Measurements from ENCODE around the gene SLC39A8. TPM values are rescaled to one million over a fixed set of nuclear protein-coding genes. Genes with fewer than 3 reads are reported as not detected.
A peak's percentile ranks its signal among the peaks of the same experiment; 100 is the strongest.

Gene SLC39A8
- total RNA-seq, 2 donors from 2014 or later = 56.4 to 86.3 TPM

GRCh38 chr4:102352781-102353180 lies 7.5 kb upstream of the SLC39A8 start:
- no peaks in the 10 kb centered on the region for H3K27me3 Mint-ChIP-seq

GRCh38 chr4:102350634-102351033 lies 5.4 kb upstream of the SLC39A8 start:
- no peak overlapping the region for H3K27ac Mint-ChIP-seq
- no peak for ATAC-seq (replicated peaks)
- H3K27me3 Mint-ChIP-seq = no peaks in the 10 kb centered on the region
- no peaks in the 10 kb centered on the region for H3K9me3 Mint-ChIP-seq
- H3K4me3 Mint-ChIP-seq = no peak overlapping the region
- no peaks in the 10 kb centered on the region for H3K36me3 Mint-ChIP-seq (ENCODE audit: low read depth)
- H3K4me1 Mint-ChIP-seq = peaks cover 7% of the 10 kb centered on the region

More at GRCh38 chr4:102352781-102353180, 7.5 kb upstream of the SLC39A8 start:
- no peak for ATAC-seq (replicated peaks)
- no peaks in the 10 kb centered on the region for H3K9me3 Mint-ChIP-seq
- H3K27ac Mint-ChIP-seq = no peak overlapping the region
- H3K36me3 Mint-ChIP-seq (ENCODE audit: low read depth) = no peaks in the 10 kb centered on the region
- H3K4me3 Mint-ChIP-seq = no peak overlapping the region
- H3K4me1 Mint-ChIP-seq = no peaks in the 10 kb centered on the region

DNA sequence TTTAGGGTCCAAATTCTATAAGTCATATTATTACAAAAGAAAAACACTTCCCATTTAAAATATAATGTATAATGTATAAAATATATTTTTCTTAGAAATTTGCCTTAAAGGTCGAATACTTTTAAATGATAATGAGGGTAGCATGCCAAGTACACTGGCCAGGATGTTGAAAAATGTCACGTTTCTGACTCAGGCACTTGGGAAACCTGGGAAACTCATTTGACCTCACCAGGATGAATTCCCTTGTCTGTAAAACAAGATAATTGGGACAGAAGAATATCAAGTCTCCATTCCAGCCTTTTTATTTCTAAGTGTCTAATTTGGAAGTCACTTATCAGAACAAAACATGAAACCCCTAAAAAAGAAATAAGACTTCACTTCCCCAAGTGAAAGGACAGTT lies 3.4 kb upstream of the SLC39A8 start:
- Mint-ChIP-seq H3K27me3 (no peaks in the 10 kb centered on the region), H3K27ac (no peak overlapping the region), H3K4me3 (no peak overlapping the region), H3K9me3 (no peaks in the 10 kb centered on the region), H3K36me3 (ENCODE audit: low read depth) (peaks cover 7% of the 10 kb centered on the region), H3K4me1 (peaks cover 7% of the 10 kb centered on the region)
- no peak for ATAC-seq (replicated peaks)

DNA sequence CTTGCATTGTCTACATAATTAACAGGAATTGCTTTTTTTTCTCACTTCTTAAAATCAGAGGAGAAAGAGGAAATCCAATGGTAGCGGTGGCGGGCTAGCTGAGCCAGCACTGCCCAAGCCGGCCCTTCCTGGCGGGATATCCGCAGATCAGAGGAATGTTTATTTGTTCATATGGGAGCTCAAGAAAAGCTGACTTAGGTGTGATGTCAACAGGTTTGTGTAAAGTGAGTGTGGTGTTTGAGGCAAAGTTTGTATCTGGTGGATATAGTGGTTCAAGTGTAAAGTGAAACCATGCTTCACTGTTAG lies 466 bp upstream of the SLC39A8 start:
- Mint-ChIP-seq H3K36me3 (ENCODE audit: low read depth) (peaks cover 28% of the 10 kb centered on the region), H3K27ac (peak overlapping the region; percentile 95), H3K4me1 (peaks cover 10% of the 10 kb centered on the region), H3K27me3 (no peaks in the 10 kb centered on the region), H3K4me3 (peak overlapping the region; percentile 84), H3K9me3 (no peaks in the 10 kb centered on the region)
- ATAC-seq (replicated peaks) = peak; percentile 8

GRCh38 chr4:102344520-102344953 lies 745 bp downstream of the SLC39A8 start:
- peak overlapping the region; percentile 95 for H3K27ac Mint-ChIP-seq
- H3K4me3 Mint-ChIP-seq = peak overlapping the region; percentile 84
- peaks cover 20% of the 10 kb centered on the region for H3K4me1 Mint-ChIP-seq
- ATAC-seq (replicated peaks) = peak; percentile 67
- peaks cover 40% of the 10 kb centered on the region for H3K36me3 Mint-ChIP-seq (ENCODE audit: low read depth)
- H3K9me3 Mint-ChIP-seq = no peaks in the 10 kb centered on the region
- H3K27me3 Mint-ChIP-seq = no peaks in the 10 kb centered on the region

- Mint-ChIP-seq H3K27me3 (no peaks in the 10 kb centered on the region), H3K4me3 (peak overlapping the region; percentile 84), H3K36me3 (ENCODE audit: low read depth) (peaks cover 45% of the 10 kb centered on the region), H3K9me3 (no peaks in the 10 kb centered on the region), H3K4me1 (peaks cover 20% of the 10 kb centered on the region), H3K27ac (peak overlapping the region; percentile 95)
- ATAC-seq (replicated peaks) = peak; percentile 44
Measured at GRCh38 chr4:102343964-102344519, 1.2 kb downstream of the SLC39A8 start.

GRCh38 chr4:102342404-102343074 lies 2.7 kb downstream of the SLC39A8 start:
- no peak for ATAC-seq (replicated peaks)
- Mint-ChIP-seq H3K4me1 (peaks cover 21% of the 10 kb centered on the region), H3K27me3 (no peaks in the 10 kb centered on the region), H3K36me3 (ENCODE audit: low read depth) (peaks cover 53% of the 10 kb centered on the region), H3K4me3 (peak overlapping the region; percentile 84), H3K9me3 (no peaks in the 10 kb centered on the region), H3K27ac (peak overlapping the region; percentile 95)

- no peak for ATAC-seq (replicated peaks)
- Mint-ChIP-seq H3K4me3 (peak overlapping the region; percentile 84), H3K27ac (no peak overlapping the region), H3K27me3 (no peaks in the 10 kb centered on the region), H3K9me3 (no peaks in the 10 kb centered on the region), H3K36me3 (ENCODE audit: low read depth) (peaks cover 56% of the 10 kb centered on the region), H3K4me1 (peaks cover 23% of the 10 kb centered on the region)
Measured at GRCh38 chr4:102341201-102341600, 4.1 kb downstream of the SLC39A8 start.

GRCh38 chr4:102339018-102339417 lies 6.3 kb downstream of the SLC39A8 start:
- Mint-ChIP-seq H3K4me1 (peaks cover 32% of the 10 kb centered on the region), H3K9me3 (no peaks in the 10 kb centered on the region), H3K27ac (no peak overlapping the region), H3K36me3 (ENCODE audit: low read depth) (peaks cover 58% of the 10 kb centered on the region), H3K4me3 (no peak overlapping the region), H3K27me3 (no peaks in the 10 kb centered on the region)
- no peak for ATAC-seq (replicated peaks)

- peak; percentile 57 for ATAC-seq (replicated peaks)
- H3K36me3 Mint-ChIP-seq (ENCODE audit: low read depth) = peaks cover 64% of the 10 kb centered on the region
- H3K27ac Mint-ChIP-seq = no peak overlapping the region
- H3K4me3 Mint-ChIP-seq = no peak overlapping the region
- H3K4me1 Mint-ChIP-seq = peaks cover 38% of the 10 kb centered on the region
- H3K9me3 Mint-ChIP-seq = no peaks in the 10 kb centered on the region
- no peaks in the 10 kb centered on the region for H3K27me3 Mint-ChIP-seq
Measured at GRCh38 chr4:102338405-102338804, 6.9 kb downstream of the SLC39A8 start.

GRCh38 chr4:102335616-102336015 lies 9.7 kb downstream of the SLC39A8 start:
- no peaks in the 10 kb centered on the region for H3K27me3 Mint-ChIP-seq
- peaks cover 45% of the 10 kb centered on the region for H3K36me3 Mint-ChIP-seq (ENCODE audit: low read depth)
- H3K4me3 Mint-ChIP-seq = peak overlapping the region; percentile 6
- H3K27ac Mint-ChIP-seq = no peak overlapping the region
- peak; percentile 76 for ATAC-seq (replicated peaks)
- no peaks in the 10 kb centered on the region for H3K9me3 Mint-ChIP-seq
- peaks cover 38% of the 10 kb centered on the region for H3K4me1 Mint-ChIP-seq

GRCh38 chr4:102334624-102335023 lies 10.7 kb downstream of the SLC39A8 start:
- Mint-ChIP-seq H3K9me3 (no peaks in the 10 kb centered on the region), H3K36me3 (ENCODE audit: low read depth) (peaks cover 35% of the 10 kb centered on the region), H3K27me3 (no peaks in the 10 kb centered on the region), H3K27ac (no peak overlapping the region), H3K4me3 (no peak overlapping the region), H3K4me1 (peaks cover 38% of the 10 kb centered on the region)
- no peak for ATAC-seq (replicated peaks)

DNA sequence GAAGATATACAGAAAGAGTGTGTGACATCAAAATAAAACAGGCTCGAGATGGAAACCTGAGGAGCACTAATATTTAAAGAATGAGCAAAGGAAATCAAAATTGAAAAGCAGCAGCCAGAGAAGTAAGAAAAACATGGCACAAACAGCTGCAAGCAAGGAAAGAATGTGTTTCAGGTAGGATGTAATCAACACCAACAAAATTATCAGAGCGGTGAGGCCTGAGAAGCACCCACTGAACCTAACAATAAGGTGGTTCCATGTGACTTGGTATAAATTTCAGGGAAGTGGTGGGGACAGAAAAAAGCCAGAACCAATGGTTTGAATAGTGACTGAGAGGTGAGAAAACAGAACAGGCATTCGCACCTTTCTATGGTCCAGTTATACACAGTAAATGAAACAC lies 11.5 kb downstream of the SLC39A8 start:
- Mint-ChIP-seq H3K4me1 (peaks cover 39% of the 10 kb centered on the region), H3K27ac (peak overlapping the region; percentile 2)
- no peak for ATAC-seq (replicated peaks)

DNA sequence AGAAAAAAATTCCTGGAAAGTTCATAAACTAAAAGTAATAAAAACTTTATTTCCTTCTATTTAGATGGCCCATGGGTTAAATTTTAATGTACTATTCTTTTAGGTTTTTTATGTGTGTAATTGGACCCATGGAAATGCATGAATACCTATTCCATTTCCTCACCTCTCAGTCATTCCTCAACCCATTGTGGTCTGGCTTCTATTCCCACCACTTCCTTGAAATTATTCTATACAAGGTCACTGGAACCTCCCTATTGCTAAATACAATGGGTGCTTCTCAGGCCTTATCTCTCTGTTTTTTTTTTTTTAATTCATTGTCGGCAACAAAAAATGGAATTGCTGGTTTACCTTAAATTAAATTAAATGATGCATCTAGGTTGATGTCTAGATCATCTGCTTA lies 17.2 kb downstream of the SLC39A8 start:
- H3K4me3 Mint-ChIP-seq = no peak overlapping the region
- no peaks in the 10 kb centered on the region for H3K9me3 Mint-ChIP-seq
- no peak overlapping the region for H3K27ac Mint-ChIP-seq
- H3K36me3 Mint-ChIP-seq (ENCODE audit: low read depth) = peaks cover 15% of the 10 kb centered on the region
- H3K4me1 Mint-ChIP-seq = peaks cover 26% of the 10 kb centered on the region
- no peak for ATAC-seq (replicated peaks)
- H3K27me3 Mint-ChIP-seq = no peaks in the 10 kb centered on the region

More for the DNA sequence above, 11.5 kb downstream of the SLC39A8 start:
- H3K4me3 Mint-ChIP-seq = no peak overlapping the region
- peaks cover 28% of the 10 kb centered on the region for H3K36me3 Mint-ChIP-seq (ENCODE audit: low read depth)
- H3K27me3 Mint-ChIP-seq = no peaks in the 10 kb centered on the region
- H3K9me3 Mint-ChIP-seq = no peaks in the 10 kb centered on the region

DNA sequence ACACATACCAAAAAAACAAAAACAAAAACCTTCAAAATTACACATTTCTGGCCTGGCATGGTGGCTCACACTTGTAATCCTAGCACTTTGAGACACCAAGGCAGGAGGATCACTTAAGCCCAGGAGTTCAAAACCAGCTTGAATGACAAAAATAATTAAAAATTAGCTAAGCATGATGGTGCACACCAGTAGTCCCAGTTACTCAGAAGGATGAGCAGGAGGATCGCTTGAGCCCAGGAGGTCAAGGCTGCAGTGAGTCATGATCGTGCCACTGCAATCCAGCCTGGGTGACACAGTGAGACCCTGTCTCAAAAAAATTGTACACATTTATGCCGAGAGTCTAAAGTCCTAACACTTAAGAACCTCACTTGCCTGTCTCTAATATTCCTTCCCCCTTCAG lies 18.3 kb downstream of the SLC39A8 start:
- no peaks in the 10 kb centered on the region for H3K27me3 Mint-ChIP-seq
- H3K36me3 Mint-ChIP-seq (ENCODE audit: low read depth) = peaks cover 17% of the 10 kb centered on the region
- H3K9me3 Mint-ChIP-seq = no peaks in the 10 kb centered on the region
- H3K27ac Mint-ChIP-seq = no peak overlapping the region
- peaks cover 29% of the 10 kb centered on the region for H3K4me1 Mint-ChIP-seq
- no peak for ATAC-seq (replicated peaks)
- no peak overlapping the region for H3K4me3 Mint-ChIP-seq

All from activated T-helper 17 cell treated with anti-CD3 and anti-CD28 coated beads, Interleukin-2, amount 50 U/mL, for 72 hours (primary cell).